ACC112 (cell line): Measurements from ENCODE around the gene APLN.
A peak's percentile ranks its signal among the peaks of the same experiment; 100 is the strongest.

Experiments
- H2AFZ ChIP-seq: fragments of 200-600 bp; sonication (generic); one replicate; pipeline ENCODE4 v1.6.0; 2017; ENCODE audit warnings: antibody characterized with exemption, low read length; ENCODE audit not compliant: unreplicated experiment
- H3K27ac ChIP-seq: fragments of 200-600 bp; sonication (generic); 2 replicates; pipeline ENCODE4 v1.5.1; 2014; ENCODE audit warnings: low read depth, mild to moderate bottlenecking, antibody characterized with exemption, low read length, moderate library complexity
- H3K27me3 ChIP-seq: fragments of 200-600 bp; sonication (generic); 2 replicates; pipeline ENCODE4 v1.6.1; 2014; ENCODE audit warnings: mild to moderate bottlenecking, antibody characterized with exemption, low read length, moderate library complexity, mixed read lengths; ENCODE audit not compliant: insufficient read depth
- H3K36me3 ChIP-seq: fragments of 200-600 bp; sonication (generic); 2 replicates; pipeline ENCODE4 v1.6.1; 2016; ENCODE audit warnings: mild to moderate bottlenecking, antibody characterized with exemption, low read length, moderate library complexity, mixed read lengths; ENCODE audit not compliant: insufficient read depth
- H3K4me1 ChIP-seq: fragments of 200-600 bp; sonication (generic); one replicate; pipeline ENCODE4 v1.6.1; 2016; ENCODE audit warnings: low read length, mixed read lengths; ENCODE audit not compliant: insufficient read depth, unreplicated experiment, control insufficient read depth
- H3K4me3 ChIP-seq: fragments of 200-600 bp; sonication (generic); 2 replicates; pipeline ENCODE4 v1.5.1; 2014; ENCODE audit warnings: mild to moderate bottlenecking, low read depth, low read length
- H3K79me2 ChIP-seq: fragments of 200-600 bp; sonication (generic); one replicate; pipeline ENCODE4 v1.6.0; 2016; ENCODE audit warnings: low read length; ENCODE audit not compliant: control insufficient read depth, unreplicated experiment, insufficient read depth

Gene APLN

GRCh38 chrX:129654652-129655546 lies at the start of gene APLN:
TSS of gene APLN (minus strand) at chrX:129654956. CDS start at chrX:129654630, 326 bp downstream.
- H3K27me3 ChIP-seq = no peaks in the 10 kb centered on the region
- no peaks in the 10 kb centered on the region for H3K79me2 ChIP-seq
- no peaks in the 10 kb centered on the region for H3K36me3 ChIP-seq
- no peak within 1 kb of the TSS for H2AFZ ChIP-seq
- H3K4me1 ChIP-seq = peaks cover 5% of the 10 kb centered on the region
- no peak within 1 kb of the TSS for H3K27ac ChIP-seq
- H3K4me3 ChIP-seq = peak within 1 kb of the TSS; percentile 86

- Histone ChIP-seq H3K36me3 (no peaks in the 10 kb centered on the region), H2AFZ (no peak overlapping the region), H3K79me2 (no peaks in the 10 kb centered on the region), H3K27ac (no peak overlapping the region), H3K4me3 (no peak overlapping the region), H3K27me3 (no peaks in the 10 kb centered on the region), H3K4me1 (no peaks in the 10 kb centered on the region)
Measured at GRCh38 chrX:129704491-129704890, 49.7 kb upstream of the APLN start.

- Histone ChIP-seq H3K79me2 (no peaks in the 10 kb centered on the region), H2AFZ (no peak overlapping the region), H3K4me1 (no peaks in the 10 kb centered on the region), H3K36me3 (no peaks in the 10 kb centered on the region), H3K27me3 (no peaks in the 10 kb centered on the region), H3K27ac (no peak overlapping the region), H3K4me3 (no peak overlapping the region)
Measured at GRCh38 chrX:129701624-129702069, 46.9 kb upstream of the APLN start.

GRCh38 chrX:129700536-129700935 lies 45.8 kb upstream of the APLN start:
- H3K4me1 ChIP-seq = no peaks in the 10 kb centered on the region
- H3K4me3 ChIP-seq = no peak overlapping the region
- H2AFZ ChIP-seq = no peak overlapping the region
- no peak overlapping the region for H3K27ac ChIP-seq
- no peaks in the 10 kb centered on the region for H3K36me3 ChIP-seq
- H3K27me3 ChIP-seq = no peaks in the 10 kb centered on the region
- H3K79me2 ChIP-seq = no peaks in the 10 kb centered on the region

GRCh38 chrX:129698150-129698549 lies 43.4 kb upstream of the APLN start:
- no peak overlapping the region for H3K27ac ChIP-seq
- no peaks in the 10 kb centered on the region for H3K4me1 ChIP-seq
- no peak overlapping the region for H3K4me3 ChIP-seq
- H3K27me3 ChIP-seq = no peaks in the 10 kb centered on the region
- H3K79me2 ChIP-seq = no peaks in the 10 kb centered on the region
- H2AFZ ChIP-seq = no peak overlapping the region
- no peaks in the 10 kb centered on the region for H3K36me3 ChIP-seq

- H3K79me2 ChIP-seq = no peaks in the 10 kb centered on the region
- no peak overlapping the region for H3K27ac ChIP-seq
- no peak overlapping the region for H3K4me3 ChIP-seq
- H3K36me3 ChIP-seq = no peaks in the 10 kb centered on the region
- H2AFZ ChIP-seq = no peak overlapping the region
- no peaks in the 10 kb centered on the region for H3K27me3 ChIP-seq
- no peaks in the 10 kb centered on the region for H3K4me1 ChIP-seq
Measured at GRCh38 chrX:129697204-129697829, 42.6 kb upstream of the APLN start.

GRCh38 chrX:129696463-129697155 lies 41.9 kb upstream of the APLN start:
- Histone ChIP-seq H3K36me3 (no peaks in the 10 kb centered on the region), H3K4me1 (no peaks in the 10 kb centered on the region), H3K4me3 (no peak overlapping the region), H3K79me2 (no peaks in the 10 kb centered on the region), H3K27me3 (no peaks in the 10 kb centered on the region), H2AFZ (no peak overlapping the region), H3K27ac (no peak overlapping the region)

- no peak overlapping the region for H3K27ac ChIP-seq
Measured at GRCh38 chrX:129695937-129696336, 41.2 kb upstream of the APLN start.

GRCh38 chrX:129695535-129695934 lies 40.8 kb upstream of the APLN start:
- H3K36me3 ChIP-seq = no peaks in the 10 kb centered on the region
- H3K4me3 ChIP-seq = no peak overlapping the region
- no peak overlapping the region for H3K27ac ChIP-seq
- no peak overlapping the region for H2AFZ ChIP-seq
- no peaks in the 10 kb centered on the region for H3K27me3 ChIP-seq
- H3K4me1 ChIP-seq = no peaks in the 10 kb centered on the region
- no peaks in the 10 kb centered on the region for H3K79me2 ChIP-seq

More at GRCh38 chrX:129695937-129696336, 41.2 kb upstream of the APLN start:
- no peaks in the 10 kb centered on the region for H3K4me1 ChIP-seq
- no peaks in the 10 kb centered on the region for H3K79me2 ChIP-seq
- no peak overlapping the region for H2AFZ ChIP-seq
- no peaks in the 10 kb centered on the region for H3K36me3 ChIP-seq
- H3K4me3 ChIP-seq = no peak overlapping the region
- H3K27me3 ChIP-seq = no peaks in the 10 kb centered on the region

- Histone ChIP-seq H3K36me3 (no peaks in the 10 kb centered on the region), H2AFZ (no peak overlapping the region), H3K79me2 (no peaks in the 10 kb centered on the region), H3K4me1 (no peaks in the 10 kb centered on the region), H3K4me3 (no peak overlapping the region), H3K27me3 (no peaks in the 10 kb centered on the region), H3K27ac (no peak overlapping the region)
Measured at GRCh38 chrX:129694805-129695204, 40.0 kb upstream of the APLN start.
